Measurements from ENCODE around the gene SVBP.
"Not testable (repeated sequence)": the region's sequence is repeated elsewhere in the genome, so short reads cannot be mapped to it uniquely, and the experiment has no call there.

Gene SVBP

GRCh38 chr1:42841010-42841409 is 23.8 kb upstream of the SVBP start:
- no peak for DNase-seq

GRCh38 chr1:42838482-42839190 is 21.4 kb upstream of the SVBP start:
- DNase-seq: no peak

GRCh38 chr1:42837709-42838108 is 20.5 kb upstream of the SVBP start:
- DNase-seq: no peak

- DNase-seq: no peak
Measured at GRCh38 chr1:42835422-42835821, 18.2 kb upstream of the SVBP start.

GRCh38 chr1:42834803-42835202 is 17.6 kb upstream of the SVBP start:
- DNase-seq: no peak

GRCh38 chr1:42833981-42834380 is 16.8 kb upstream of the SVBP start:
- no peak for DNase-seq

- no peak for DNase-seq
Measured at GRCh38 chr1:42832641-42833240, 15.5 kb upstream of the SVBP start.

GRCh38 chr1:42831273-42831672 is 14.1 kb upstream of the SVBP start:
- no peak for DNase-seq

- DNase-seq: no peak
Measured at GRCh38 chr1:42830631-42831030, 13.4 kb upstream of the SVBP start.

- no peak for DNase-seq
Measured at GRCh38 chr1:42825036-42825851, 8.0 kb upstream of the SVBP start.

- DNase-seq: no peak
Measured at GRCh38 chr1:42824481-42825035, 7.4 kb upstream of the SVBP start.

- DNase-seq: no peak
Measured at GRCh38 chr1:42822800-42823392, 5.7 kb upstream of the SVBP start.

GRCh38 chr1:42821690-42822089 is 4.5 kb upstream of the SVBP start:
- DNase-seq: no peak

- no peak for DNase-seq
Measured at GRCh38 chr1:42820813-42821212, 3.6 kb upstream of the SVBP start.

- DNase-seq: no peak
Measured at GRCh38 chr1:42817976-42818375, 779 bp upstream of the SVBP start.

GRCh38 chr1:42817440-42817767 is 207 bp upstream of the SVBP start:
- no peak for DNase-seq

- no peak for DNase-seq
Measured at GRCh38 chr1:42815941-42816584, 1.1 kb downstream of the SVBP start.

- not testable (repeated sequence) for DNase-seq
Measured at GRCh38 chr1:42814815-42815214, 2.4 kb downstream of the SVBP start.

GRCh38 chr1:42807056-42807668 is 10.0 kb downstream of the SVBP start:
- DNase-seq: no peak

- no peak for DNase-seq
Measured at GRCh38 chr1:42806593-42806992, 10.6 kb downstream of the SVBP start.

GRCh38 chr1:42806171-42806570 is 11.0 kb downstream of the SVBP start:
- DNase-seq: no peak

GRCh38 chr1:42801832-42802473 is 15.2 kb downstream of the SVBP start:
- no peak for DNase-seq
